Measurements from ENCODE around the gene SGIP1. TPM values are rescaled to one million over a fixed set of nuclear protein-coding genes. Genes with fewer than 3 reads are reported as not detected.

SGIP1 gene
- total RNA-seq, 1 donor from 2014 or later = 31.8 TPM

GRCh38 chr1:66502086-66502485, 31.9 kb upstream of the SGIP1 start:
- no peak for DNase-seq (ENCODE audit: low spot score)
- H3K27me3 Mint-ChIP-seq (ENCODE audit: low read depth) = no peaks in the 10 kb centered on the region
- H3K27ac Mint-ChIP-seq (ENCODE audit: unreplicated experiment) = peak overlapping the region; percentile 65
- H3K4me3 Mint-ChIP-seq (ENCODE audit: unreplicated experiment) = no peak overlapping the region
- peaks cover 52% of the 10 kb centered on the region for H3K4me1 Mint-ChIP-seq (ENCODE audit: low read depth)
- no peak for TF ChIP-seq CTCF (IDR thresholded peaks at IDR 0.05)
- no peaks in the 10 kb centered on the region for H3K9me3 Mint-ChIP-seq (ENCODE audit: low read depth)
- H3K36me3 Mint-ChIP-seq (ENCODE audit: low read depth) = no peaks in the 10 kb centered on the region

- peak; percentile 88 for TF ChIP-seq CTCF (IDR thresholded peaks at IDR 0.05)
- DNase-seq (ENCODE audit: low spot score) = no peak
- H3K36me3 Mint-ChIP-seq (ENCODE audit: low read depth) = no peaks in the 10 kb centered on the region
- peak overlapping the region; percentile 33 for H3K27ac Mint-ChIP-seq (ENCODE audit: unreplicated experiment)
- H3K4me3 Mint-ChIP-seq (ENCODE audit: unreplicated experiment) = no peak overlapping the region
- H3K27me3 Mint-ChIP-seq (ENCODE audit: low read depth) = no peaks in the 10 kb centered on the region
- H3K4me1 Mint-ChIP-seq (ENCODE audit: low read depth) = peaks cover 60% of the 10 kb centered on the region
- H3K9me3 Mint-ChIP-seq (ENCODE audit: low read depth) = no peaks in the 10 kb centered on the region
Measured at GRCh38 chr1:66503841-66504470, 30.0 kb upstream of the SGIP1 start.

- Mint-ChIP-seq H3K4me3 (ENCODE audit: unreplicated experiment) (peak overlapping the region; percentile 10), H3K36me3 (ENCODE audit: low read depth) (no peaks in the 10 kb centered on the region), H3K9me3 (ENCODE audit: low read depth) (no peaks in the 10 kb centered on the region), H3K27me3 (ENCODE audit: low read depth) (no peaks in the 10 kb centered on the region), H3K4me1 (ENCODE audit: low read depth) (peaks cover 60% of the 10 kb centered on the region), H3K27ac (ENCODE audit: unreplicated experiment) (peak overlapping the region; percentile 85)
- DNase-seq (ENCODE audit: low spot score) = no peak
- no peak for TF ChIP-seq CTCF (IDR thresholded peaks at IDR 0.05)
Measured at GRCh38 chr1:66505671-66506392, 28.1 kb upstream of the SGIP1 start.

- Mint-ChIP-seq H3K4me3 (ENCODE audit: unreplicated experiment) (no peak overlapping the region), H3K4me1 (ENCODE audit: low read depth) (peaks cover 60% of the 10 kb centered on the region), H3K27me3 (ENCODE audit: low read depth) (no peaks in the 10 kb centered on the region), H3K36me3 (ENCODE audit: low read depth) (no peaks in the 10 kb centered on the region), H3K9me3 (ENCODE audit: low read depth) (no peaks in the 10 kb centered on the region), H3K27ac (ENCODE audit: unreplicated experiment) (peak overlapping the region; percentile 85)
- no peak for TF ChIP-seq CTCF (IDR thresholded peaks at IDR 0.05)
- DNase-seq (ENCODE audit: low spot score) = no peak
Measured at GRCh38 chr1:66506393-66506687, 27.6 kb upstream of the SGIP1 start.

- no peaks in the 10 kb centered on the region for H3K36me3 Mint-ChIP-seq (ENCODE audit: low read depth)
- peak overlapping the region; percentile 18 for H3K27ac Mint-ChIP-seq (ENCODE audit: unreplicated experiment)
- H3K4me3 Mint-ChIP-seq (ENCODE audit: unreplicated experiment) = no peak overlapping the region
- DNase-seq (ENCODE audit: low spot score) = no peak
- peaks cover 55% of the 10 kb centered on the region for H3K4me1 Mint-ChIP-seq (ENCODE audit: low read depth)
- no peaks in the 10 kb centered on the region for H3K27me3 Mint-ChIP-seq (ENCODE audit: low read depth)
- TF ChIP-seq CTCF (IDR thresholded peaks at IDR 0.05) = no peak
- no peaks in the 10 kb centered on the region for H3K9me3 Mint-ChIP-seq (ENCODE audit: low read depth)
Measured at GRCh38 chr1:66506991-66507390, 27.0 kb upstream of the SGIP1 start.
